ENCODE results near the gene C1R. TPM values are rescaled to one million over a fixed set of nuclear protein-coding genes. Genes with fewer than 3 reads are reported as not detected.

C1R gene
- total RNA-seq, 1 donor from 2014 or later: 3.3 TPM

- Histone ChIP-seq H3K4me3 (no peak overlapping the region), H3K4me2 (no peak overlapping the region), H3K9ac (no peak overlapping the region), H3K9me3 (ENCODE audit: low read depth) (no peaks in the 10 kb centered on the region), H3K27me3 (no peaks in the 10 kb centered on the region), H3F3A (ENCODE audit: low read depth) (no peaks in the 10 kb centered on the region), H4K20me1 (ENCODE audit: low read depth) (no peaks in the 10 kb centered on the region), H3K4me1 (no peaks in the 10 kb centered on the region), H3K36me3 (peaks cover 10% of the 10 kb centered on the region), H3K27ac (no peak overlapping the region), H3K79me2 (ENCODE audit: low read depth) (no peaks in the 10 kb centered on the region), H2AFZ (replicated peaks) (no peak overlapping the region)
- no peak for DNase-seq (ENCODE audit: low spot score)
- TF ChIP-seq EZH2phosphoT487 (IDR thresholded peaks at IDR 0.05): no peak
- TF ChIP-seq EZH2 (IDR thresholded peaks at IDR 0.05): no peak
- no peak for TF ChIP-seq CTCF (IDR thresholded peaks at IDR 0.05)
- H3K27me3 Mint-ChIP-seq (ENCODE audit: insufficient read depth, low read depth): no peaks in the 10 kb centered on the region
- peaks cover under 1% of the 10 kb centered on the region for H3K36me3 Mint-ChIP-seq
- no peak overlapping the region for H3K27ac Mint-ChIP-seq
- H3K4me1 Mint-ChIP-seq: peaks cover 2% of the 10 kb centered on the region
- peaks cover 5% of the 10 kb centered on the region for H3K9me3 Mint-ChIP-seq
- no peak overlapping the region for H3K4me3 Mint-ChIP-seq
Observed at GRCh38 chr12:7101047-7101693, 8.9 kb upstream of the C1R start.

GRCh38 chr12:7100239-7100638 is 8.0 kb upstream of the C1R start:
- H3K27ac Mint-ChIP-seq: no peak overlapping the region
- no peaks in the 10 kb centered on the region for H3K36me3 Mint-ChIP-seq
- DNase-seq (ENCODE audit: low spot score): no peak
- H3K4me1 ChIP-seq: no peaks in the 10 kb centered on the region
- no peak overlapping the region for H3K9ac ChIP-seq
- no peaks in the 10 kb centered on the region for H3K9me3 ChIP-seq (ENCODE audit: low read depth)
- H3K4me2 ChIP-seq: no peak overlapping the region
- H3K79me2 ChIP-seq (ENCODE audit: low read depth): no peaks in the 10 kb centered on the region
- no peak overlapping the region for H2AFZ ChIP-seq (replicated peaks)
- no peaks in the 10 kb centered on the region for H3F3A ChIP-seq (ENCODE audit: low read depth)
- H3K27ac ChIP-seq: no peak overlapping the region
- H3K36me3 ChIP-seq: peaks cover 3% of the 10 kb centered on the region
- H3K27me3 ChIP-seq: no peaks in the 10 kb centered on the region
- H4K20me1 ChIP-seq (ENCODE audit: low read depth): no peaks in the 10 kb centered on the region
- H3K4me3 Mint-ChIP-seq: no peak overlapping the region
- H3K27me3 Mint-ChIP-seq (ENCODE audit: insufficient read depth, low read depth): no peaks in the 10 kb centered on the region
- TF ChIP-seq EZH2phosphoT487 (IDR thresholded peaks at IDR 0.05) (no peak), CTCF (IDR thresholded peaks at IDR 0.05) (no peak), EZH2 (IDR thresholded peaks at IDR 0.05) (no peak)
- H3K9me3 Mint-ChIP-seq: no peaks in the 10 kb centered on the region
- H3K4me1 Mint-ChIP-seq: peaks cover 2% of the 10 kb centered on the region
- H3K4me3 ChIP-seq: no peak overlapping the region

GRCh38 chr12:7099290-7099996 is 7.2 kb upstream of the C1R start:
- Histone ChIP-seq H4K20me1 (ENCODE audit: low read depth) (no peaks in the 10 kb centered on the region), H3K36me3 (peaks cover 3% of the 10 kb centered on the region), H2AFZ (replicated peaks) (no peak overlapping the region), H3K79me2 (ENCODE audit: low read depth) (no peaks in the 10 kb centered on the region), H3K9ac (no peak overlapping the region), H3K4me1 (no peaks in the 10 kb centered on the region), H3K4me2 (no peak overlapping the region), H3K9me3 (ENCODE audit: low read depth) (no peaks in the 10 kb centered on the region), H3K27me3 (no peaks in the 10 kb centered on the region), H3F3A (ENCODE audit: low read depth) (no peaks in the 10 kb centered on the region), H3K4me3 (no peak overlapping the region), H3K27ac (no peak overlapping the region)
- TF ChIP-seq CTCF (IDR thresholded peaks at IDR 0.05) (no peak), EZH2 (IDR thresholded peaks at IDR 0.05) (no peak), EZH2phosphoT487 (IDR thresholded peaks at IDR 0.05) (no peak)
- H3K27ac Mint-ChIP-seq: no peak overlapping the region
- DNase-seq (ENCODE audit: low spot score): no peak
- no peaks in the 10 kb centered on the region for H3K27me3 Mint-ChIP-seq (ENCODE audit: insufficient read depth, low read depth)
- no peaks in the 10 kb centered on the region for H3K9me3 Mint-ChIP-seq
- H3K36me3 Mint-ChIP-seq: no peaks in the 10 kb centered on the region
- peaks cover 2% of the 10 kb centered on the region for H3K4me1 Mint-ChIP-seq
- H3K4me3 Mint-ChIP-seq: no peak overlapping the region

Measured in neural progenitor cell (in vitro differentiated cells).